ENCODE data around the gene ANKRD33B. TPM values are rescaled to one million over a fixed set of nuclear protein-coding genes. Genes with fewer than 3 reads are reported as not detected.

ANKRD33B gene
- total and polyA plus RNA-seq, 2 donors (not counting 1 experiment from before 2014, with no cell fraction given): 7.7 to 7.8 TPM

GRCh38 chr5:10678244-10678643 is 114.4 kb downstream of the ANKRD33B start:
- Histone ChIP-seq H3K9ac (ENCODE audit: insufficient read depth, low read length) (no peak overlapping the region), H2AFZ (ENCODE audit: low read length) (no peak overlapping the region), H3K4me3 (replicated peaks in 1 of 4; ENCODE audit: control extremely low read depth in 1 of 4, insufficient read depth in 1 of 4, low read depth in 3 of 4, low read length in 4 of 4) (no peak overlapping the region), H3K27ac (ENCODE audit: insufficient read depth, low read length) (no peak overlapping the region), H4K20me1 (ENCODE audit: control insufficient read depth, extremely low read depth, insufficient read depth, low read length) (no peaks in the 10 kb centered on the region), H3K4me1 (ENCODE audit: control insufficient read depth, extremely low read depth, insufficient read depth, low read length) (no peaks in the 10 kb centered on the region), H3K27me3 (ENCODE audit: control insufficient read depth, insufficient read depth, low read length) (no peaks in the 10 kb centered on the region), H3K79me2 (ENCODE audit: control insufficient read depth, insufficient read depth, low read length) (no peaks in the 10 kb centered on the region), H3K9me3 (ENCODE audit: control insufficient read depth, insufficient read depth, low read depth, low read length) (no peaks in the 10 kb centered on the region), H3K4me2 (ENCODE audit: extremely low read depth, insufficient read depth, low read length) (no peak overlapping the region), H3K36me3 (ENCODE audit: control insufficient read depth, insufficient read depth, low read length) (peaks cover 16% of the 10 kb centered on the region)
- TF ChIP-seq EZH2 (IDR thresholded peaks at IDR 0.05; ENCODE audit: low read length, missing control alignments): no peak
- no peak for TF ChIP-seq CTCF (conservative IDR thresholded peaks at IDR 0.05 in 1 of 2, IDR thresholded peaks at IDR 0.05 in 1 of 2; ENCODE audit: low read depth in 1 of 2, low read length in 2 of 2)
- peak in 1 of 2 donors; percentile 75 for DNase-seq (ENCODE audit: low read depth in 2 of 2)

GRCh38 chr5:10679336-10679988 is 115.6 kb downstream of the ANKRD33B start:
- Histone ChIP-seq H3K79me2 (ENCODE audit: control insufficient read depth, insufficient read depth, low read length) (no peaks in the 10 kb centered on the region), H3K36me3 (ENCODE audit: control insufficient read depth, insufficient read depth, low read length) (peaks cover 16% of the 10 kb centered on the region), H3K27me3 (ENCODE audit: control insufficient read depth, insufficient read depth, low read length) (no peaks in the 10 kb centered on the region), H3K4me1 (ENCODE audit: control insufficient read depth, extremely low read depth, insufficient read depth, low read length) (no peaks in the 10 kb centered on the region), H3K4me3 (replicated peaks in 1 of 4; ENCODE audit: control extremely low read depth in 1 of 4, insufficient read depth in 1 of 4, low read depth in 3 of 4, low read length in 4 of 4) (no peak overlapping the region), H3K9ac (ENCODE audit: insufficient read depth, low read length) (no peak overlapping the region), H4K20me1 (ENCODE audit: control insufficient read depth, extremely low read depth, insufficient read depth, low read length) (no peaks in the 10 kb centered on the region), H3K4me2 (ENCODE audit: extremely low read depth, insufficient read depth, low read length) (no peak overlapping the region), H3K9me3 (ENCODE audit: control insufficient read depth, insufficient read depth, low read depth, low read length) (no peaks in the 10 kb centered on the region), H3K27ac (ENCODE audit: insufficient read depth, low read length) (no peak overlapping the region), H2AFZ (ENCODE audit: low read length) (no peak overlapping the region)
- no peak for DNase-seq (ENCODE audit: low read depth in 2 of 2)
- TF ChIP-seq CTCF (conservative IDR thresholded peaks at IDR 0.05 in 1 of 2, IDR thresholded peaks at IDR 0.05 in 1 of 2; ENCODE audit: low read depth in 1 of 2, low read length in 2 of 2) (no peak), EZH2 (IDR thresholded peaks at IDR 0.05; ENCODE audit: low read length, missing control alignments) (no peak)

- Histone ChIP-seq H3K27me3 (ENCODE audit: control insufficient read depth, insufficient read depth, low read length) (no peaks in the 10 kb centered on the region), H3K27ac (ENCODE audit: insufficient read depth, low read length) (no peak overlapping the region), H3K4me2 (ENCODE audit: extremely low read depth, insufficient read depth, low read length) (no peak overlapping the region), H3K9me3 (ENCODE audit: control insufficient read depth, insufficient read depth, low read depth, low read length) (no peaks in the 10 kb centered on the region), H3K9ac (ENCODE audit: insufficient read depth, low read length) (no peak overlapping the region), H3K4me1 (ENCODE audit: control insufficient read depth, extremely low read depth, insufficient read depth, low read length) (no peaks in the 10 kb centered on the region), H4K20me1 (ENCODE audit: control insufficient read depth, extremely low read depth, insufficient read depth, low read length) (no peaks in the 10 kb centered on the region), H2AFZ (ENCODE audit: low read length) (no peak overlapping the region), H3K79me2 (ENCODE audit: control insufficient read depth, insufficient read depth, low read length) (no peaks in the 10 kb centered on the region), H3K4me3 (replicated peaks in 1 of 4; ENCODE audit: control extremely low read depth in 1 of 4, insufficient read depth in 1 of 4, low read depth in 3 of 4, low read length in 4 of 4) (no peak overlapping the region), H3K36me3 (ENCODE audit: control insufficient read depth, insufficient read depth, low read length) (peaks cover 16% of the 10 kb centered on the region)
- TF ChIP-seq EZH2 (IDR thresholded peaks at IDR 0.05; ENCODE audit: low read length, missing control alignments): no peak
- no peak for TF ChIP-seq CTCF (conservative IDR thresholded peaks at IDR 0.05 in 1 of 2, IDR thresholded peaks at IDR 0.05 in 1 of 2; ENCODE audit: low read depth in 1 of 2, low read length in 2 of 2)
- no peak for DNase-seq (ENCODE audit: low read depth in 2 of 2)
Observed at GRCh38 chr5:10680876-10681481, 117.1 kb downstream of the ANKRD33B start.

Data from fibroblast of lung (primary cell).